Colonic mucosa (tissue), 4 donors: ENCODE results near the gene TGFBR2. TPM values are rescaled to one million over a fixed set of nuclear protein-coding genes. Genes with fewer than 3 reads are reported as not detected.

Source experiments
- DNase-seq: peaks from one replicate; pipeline ENCODE4 v3.0.0-alpha.2; 2020
- H3K27ac ChIP-seq: fragments of 200-600 bp; one replicate; pipeline ENCODE4 v1.8.0; 2021
- H3K27me3 ChIP-seq: fragments of 200-600 bp; one replicate; pipeline ENCODE4 v1.8.0; 2021
- H3K36me3 ChIP-seq: fragments of 200-600 bp; one replicate; pipeline ENCODE4 v1.8.0; 2021
- H3K4me1 ChIP-seq: fragments of 200-600 bp; one replicate; pipeline ENCODE4 v1.8.0; 2021; ENCODE audit warnings: mild to moderate bottlenecking
- H3K4me3 ChIP-seq: fragments of 200-600 bp; one replicate; pipeline ENCODE4 v1.8.0; 2021
- H3K9ac ChIP-seq, 2 donors: one replicate each; pipeline ENCODE4 v1.7.0; 2013; ENCODE audit warnings: control low read depth in 2 of 2, low read depth in 2 of 2, low read length in 2 of 2
- H3K9me3 ChIP-seq: fragments of 200-600 bp; one replicate; pipeline ENCODE4 v1.8.0; 2021
- CTCF ChIP-seq: fragments of 200-600 bp; IDR thresholded peaks from one replicate; pipeline ENCODE4 v1.8.0; 2022; ENCODE audit warnings: antibody characterized with exemption, mild to moderate bottlenecking
- intact Hi-C: fragments of 100-400 bp; cut with DNase I; formaldehyde crosslinking; loops from one replicate; pipeline ENCODE4 v1.14.1; 2022
- total RNA-seq, 2 donors: library from RNA; stranded (reverse); fragmentation: NEBNext Ultra II Directional in 1 of 2; extraction: Animal tissue kit (Norgen Biotek cat#: 25700) in 1 of 2; gene quantifications; one replicate each; pipeline ENCODE4 v1.2.1, GENCODE V29; 2021
- donor health status: healthy.
- donor health status: DM: no; HTN: no; CAD: no.
- donor health status: DM: no; HTN: no; CAD: no.

The TGFBR2 gene
- total RNA-seq, 2 donors from 2014 or later: 32.4 to 53.5 TPM

GRCh38 chr3:30699927-30700326 lies 93.5 kb downstream of the TGFBR2 start:
- DNase-seq: no peak
- intact Hi-C loops: loop anchor here (10.0 kb wide), 1 partner anchor 495 kb away; no protein-coding TSS in a partner anchor
- no peaks in the 10 kb centered on the region for H3K4me1 ChIP-seq

DNA sequence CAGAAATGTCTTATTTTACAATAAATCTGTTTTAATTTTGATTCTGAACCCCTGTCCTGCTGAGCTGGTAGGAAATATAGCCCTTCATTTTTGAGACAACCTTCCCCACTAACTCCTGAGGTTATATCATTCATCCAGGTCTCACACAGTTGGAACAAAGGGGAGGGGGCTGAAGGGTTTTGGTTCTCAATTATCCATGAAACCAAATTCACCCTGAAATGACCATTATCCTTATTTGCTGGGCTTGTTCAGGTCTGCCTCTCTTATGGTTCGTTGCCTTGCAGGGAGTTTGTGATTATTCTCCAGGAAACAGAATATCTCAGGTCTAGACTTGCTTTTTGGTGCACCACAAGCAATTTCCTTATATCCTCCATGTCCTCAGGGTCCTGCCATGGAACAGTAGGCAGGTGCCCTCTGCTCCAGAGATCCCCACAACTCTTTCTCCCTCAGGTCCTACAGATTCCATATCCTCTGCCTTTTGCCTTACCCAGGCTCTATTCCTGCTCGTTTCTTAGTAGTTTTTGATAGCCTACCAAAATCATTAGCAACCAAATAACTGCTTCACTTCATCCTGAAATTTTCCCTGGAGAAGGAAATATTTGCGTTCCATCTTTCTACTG lies 94.4 kb downstream of the TGFBR2 start:
- Histone ChIP-seq H3K27me3 (no peaks in the 10 kb centered on the region), H3K9ac (no peak overlapping the region), H3K9me3 (no peaks in the 10 kb centered on the region), H3K4me3 (no peak overlapping the region), H3K27ac (no peak overlapping the region), H3K36me3 (no peaks in the 10 kb centered on the region), H3K4me1 (no peaks in the 10 kb centered on the region)
- no peak for TF ChIP-seq CTCF
- intact Hi-C loops: no loop called here
- DNase-seq: no peak

More at GRCh38 chr3:30699927-30700326, 93.5 kb downstream of the TGFBR2 start:
- Histone ChIP-seq H3K27me3 (no peaks in the 10 kb centered on the region), H3K9me3 (no peaks in the 10 kb centered on the region), H3K4me3 (no peak overlapping the region), H3K27ac (no peak overlapping the region), H3K9ac (no peak overlapping the region), H3K36me3 (no peaks in the 10 kb centered on the region)
- TF ChIP-seq CTCF: no peak

- Histone ChIP-seq H3K4me3 (no peak overlapping the region), H3K4me1 (no peaks in the 10 kb centered on the region), H3K9me3 (no peaks in the 10 kb centered on the region), H3K9ac (no peak overlapping the region), H3K27me3 (no peaks in the 10 kb centered on the region), H3K36me3 (no peaks in the 10 kb centered on the region), H3K27ac (no peak overlapping the region)
- no peak for DNase-seq
- TF ChIP-seq CTCF: no peak
- intact Hi-C loops: no loop called here
Observed at GRCh38 chr3:30702038-30702827, 95.8 kb downstream of the TGFBR2 start.

GRCh38 chr3:30702828-30703397 lies 96.5 kb downstream of the TGFBR2 start:
- Histone ChIP-seq H3K27me3 (no peaks in the 10 kb centered on the region), H3K4me1 (no peaks in the 10 kb centered on the region), H3K9me3 (no peaks in the 10 kb centered on the region), H3K4me3 (no peak overlapping the region), H3K9ac (no peak overlapping the region), H3K36me3 (no peaks in the 10 kb centered on the region), H3K27ac (no peak overlapping the region)
- no peak for TF ChIP-seq CTCF
- DNase-seq: no peak
- intact Hi-C loops: no loop called here

DNA sequence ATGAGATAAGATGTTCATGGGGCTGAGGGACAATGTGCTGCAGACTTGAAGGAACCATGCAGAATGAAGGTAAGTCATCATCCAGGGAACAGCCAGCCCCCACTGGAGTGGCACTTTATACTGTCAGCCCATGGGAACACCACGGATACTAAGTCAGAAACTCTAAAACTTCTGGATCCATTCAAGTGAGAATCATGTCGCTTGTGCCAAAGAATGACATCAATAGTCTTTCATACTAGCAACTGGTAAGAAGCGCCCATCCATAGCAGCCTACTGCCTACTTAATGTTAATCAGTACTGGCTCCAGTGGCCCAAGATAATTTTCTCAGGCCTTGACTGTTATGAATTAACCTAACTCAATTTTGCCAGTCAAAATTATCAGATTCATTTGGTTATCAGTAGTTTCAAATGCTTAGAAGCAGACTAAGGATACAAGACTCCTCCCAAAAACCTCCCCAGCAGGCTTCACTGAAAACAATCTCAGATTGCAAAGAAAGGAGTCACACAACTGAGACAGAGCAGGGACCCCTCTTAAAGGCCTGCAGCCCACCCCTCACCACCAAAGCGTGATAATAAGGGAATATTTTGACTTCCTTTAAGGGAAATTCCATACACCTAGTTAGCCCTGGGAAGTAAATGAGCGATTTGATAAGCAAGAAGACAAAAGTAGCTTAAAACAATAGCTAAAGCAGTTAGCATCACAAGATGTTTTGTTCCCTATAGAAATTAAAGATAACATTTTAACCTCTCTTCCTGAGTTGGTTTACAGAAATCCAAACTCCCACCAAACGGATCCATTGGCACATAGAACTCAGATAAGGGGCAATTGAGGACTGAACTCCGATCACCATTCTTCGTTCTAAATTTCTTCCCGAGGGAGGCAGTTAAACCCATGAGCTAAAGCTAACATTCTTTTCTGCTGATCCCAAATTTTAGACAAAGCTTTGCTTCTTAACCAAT lies 98.8 kb downstream of the TGFBR2 start:
- H3K36me3 ChIP-seq: no peaks in the 10 kb centered on the region
- no peak overlapping the region for H3K9ac ChIP-seq
- H3K27me3 ChIP-seq: no peaks in the 10 kb centered on the region
- no peak for DNase-seq
- H3K4me3 ChIP-seq: no peak overlapping the region
- TF ChIP-seq CTCF: no peak
- H3K4me1 ChIP-seq: no peaks in the 10 kb centered on the region
- no peaks in the 10 kb centered on the region for H3K9me3 ChIP-seq
- no peak overlapping the region for H3K27ac ChIP-seq
- intact Hi-C loops: no loop called here
